H9 (cell line): ENCODE measurements around the gene PBX1. TPM values are rescaled to one million over a fixed set of nuclear protein-coding genes. Genes with fewer than 3 reads are reported as not detected.

ENCODE experiments used
- DNase-seq: peaks from one replicate; pipeline ENCODE4 v3.0.0-alpha.2; 2017
- H2AFZ ChIP-seq: one replicate; pipeline ENCODE4 v1.6.1; 2013; ENCODE audit warnings: mild to moderate bottlenecking, low read length, control low read depth, moderate library complexity
- H2AK5ac ChIP-seq: 2 replicates; pipeline ENCODE4 v1.6.1; 2013; ENCODE audit warnings: low read length, control low read depth, mixed read lengths; ENCODE audit not compliant: insufficient read length
- H2BK120ac ChIP-seq: one replicate; pipeline ENCODE4 v1.6.1; 2013; ENCODE audit warnings: low read depth, mild to moderate bottlenecking, low read length, control low read depth, inconsistent platforms; ENCODE audit not compliant: poor library complexity, severe bottlenecking
- H2BK12ac ChIP-seq: 2 replicates; pipeline ENCODE4 v1.6.1; 2013; ENCODE audit warnings: low read length, control low read depth, mixed read lengths, low read depth; ENCODE audit not compliant: insufficient read length
- H2BK15ac ChIP-seq: 2 replicates; pipeline ENCODE4 v1.6.1; 2013; ENCODE audit warnings: low read depth, low read length, control low read depth
- H2BK20ac ChIP-seq: one replicate; pipeline ENCODE4 v1.6.1; 2013; ENCODE audit warnings: low read depth, mild to moderate bottlenecking, low read length, control low read depth, inconsistent platforms; ENCODE audit not compliant: poor library complexity, severe bottlenecking
- H2BK5ac ChIP-seq: 2 replicates; pipeline ENCODE4 v1.6.1; 2013; ENCODE audit warnings: low read length, control low read depth, mixed read lengths; ENCODE audit not compliant: insufficient read length
- H3K14ac ChIP-seq: 2 replicates; pipeline ENCODE4 v1.6.1; 2013; ENCODE audit warnings: low read length, control low read depth; ENCODE audit not compliant: insufficient read depth
- H3K18ac ChIP-seq: 2 replicates; pipeline ENCODE4 v1.6.1; 2013; ENCODE audit warnings: low read depth, mild to moderate bottlenecking, mixed read lengths, low read length, control low read depth; ENCODE audit not compliant: insufficient read length
- H3K23ac ChIP-seq: 2 replicates; pipeline ENCODE4 v1.6.1; 2013; ENCODE audit warnings: low read length, control low read depth, mixed read lengths, low read depth; ENCODE audit not compliant: insufficient read length
- H3K23me2 ChIP-seq: 2 replicates; pipeline ENCODE4 v1.6.1; 2013; ENCODE audit warnings: low read depth, mild to moderate bottlenecking, mixed read lengths, low read length, control low read depth; ENCODE audit not compliant: insufficient read length, poor library complexity, severe bottlenecking
- H3K27ac ChIP-seq: 2 replicates; pipeline ENCODE4 v1.5.1; 2013; ENCODE audit warnings: low read length, control low read depth, mixed read lengths, low read depth; ENCODE audit not compliant: insufficient read length
- H3K27me3 ChIP-seq: 2 replicates; pipeline ENCODE4 v1.6.1; 2013; ENCODE audit warnings: low read length, control low read depth, inconsistent platforms; ENCODE audit not compliant: insufficient read depth
- H3K4ac ChIP-seq: 2 replicates; pipeline ENCODE4 v1.6.1; 2013; ENCODE audit warnings: low read depth, mild to moderate bottlenecking, control low read depth, inconsistent platforms, low read length, moderate library complexity
- H3K4me1 ChIP-seq: 2 replicates; pipeline ENCODE4 v1.6.1; 2013; ENCODE audit warnings: low read length, control low read depth, inconsistent platforms; ENCODE audit not compliant: insufficient read depth
- H3K4me2 ChIP-seq: 2 replicates; pipeline ENCODE4 v1.6.1; 2013; ENCODE audit warnings: low read length, control low read depth, mixed read lengths; ENCODE audit not compliant: insufficient read length, insufficient read depth
- H3K56ac ChIP-seq: 2 replicates; pipeline ENCODE4 v1.6.1; 2013; ENCODE audit warnings: low read depth, mild to moderate bottlenecking, mixed read lengths, low read length, control low read depth; ENCODE audit not compliant: insufficient read length
- H3K79me1 ChIP-seq: 2 replicates; pipeline ENCODE4 v1.6.1; 2013; ENCODE audit warnings: low read depth, mild to moderate bottlenecking, moderate library complexity, low read length, control low read depth, inconsistent platforms; ENCODE audit not compliant: insufficient read depth, poor library complexity, severe bottlenecking
- H3K79me2 ChIP-seq: 2 replicates; pipeline ENCODE4 v1.6.1; 2013; ENCODE audit warnings: low read length, control low read depth, inconsistent platforms; ENCODE audit not compliant: insufficient read depth
- H3K9ac ChIP-seq: 2 replicates; pipeline ENCODE4 v1.6.1; 2013; ENCODE audit warnings: low read length, control low read depth, mixed read lengths; ENCODE audit not compliant: insufficient read length; ENCODE audit errors: extremely low read depth
- H3K9me3 ChIP-seq: one replicate; pipeline ENCODE4 v1.6.1; 2013; ENCODE audit warnings: low read depth, low read length, inconsistent platforms; ENCODE audit not compliant: control insufficient read depth
- H3T11ph ChIP-seq: one replicate; pipeline ENCODE4 v1.6.1; 2013; ENCODE audit warnings: mild to moderate bottlenecking, low read length, control low read depth, inconsistent platforms
- H4K20me1 ChIP-seq: one replicate; pipeline ENCODE4 v1.6.1; 2013; ENCODE audit not compliant: control insufficient read depth, insufficient read length, insufficient read depth
- H4K5ac ChIP-seq: 2 replicates; pipeline ENCODE4 v1.6.1; 2013; ENCODE audit warnings: low read depth, mild to moderate bottlenecking, mixed read lengths, low read length, control low read depth; ENCODE audit not compliant: insufficient read length
- H4K8ac ChIP-seq: replicated peaks from 2 replicates; pipeline ENCODE4 v1.6.1; 2013; ENCODE audit warnings: low read length, control low read depth, mixed read lengths, low read depth; ENCODE audit not compliant: insufficient read length
- H4K91ac ChIP-seq: 2 replicates; pipeline ENCODE4 v1.6.1; 2013; ENCODE audit warnings: low read depth, mild to moderate bottlenecking, moderate library complexity, mixed read lengths, low read length, control low read depth; ENCODE audit not compliant: insufficient read length
- H3K27ac Mint-ChIP-seq, 3 experiments: 2 replicates in 2 of 3; 3 replicates in 1 of 3; pipeline ENCODE4 v1.8.0; 2020 to 2021; ENCODE audit warnings: mixed read lengths in 3 of 3, mild to moderate bottlenecking in 1 of 3, moderate library complexity in 1 of 3
- H3K27me3 Mint-ChIP-seq: 2 replicates; pipeline ENCODE4 v1.8.0; 2021; ENCODE audit warnings: low read depth, mild to moderate bottlenecking, moderate library complexity, mixed read lengths
- H3K36me3 Mint-ChIP-seq, 3 experiments: 2 replicates in 2 of 3; 3 replicates in 1 of 3; pipeline ENCODE4 v1.8.0; 2020 to 2021; ENCODE audit warnings: low read depth in 3 of 3, mixed read lengths in 3 of 3; ENCODE audit not compliant: insufficient read depth in 1 of 3
- H3K4me1 Mint-ChIP-seq, 2 experiments: 2 replicates each; pipeline ENCODE4 v1.8.0; 2020; ENCODE audit warnings: mixed read lengths in 2 of 2
- H3K4me3 Mint-ChIP-seq, 2 experiments: 2 replicates in 1 of 2; 3 replicates in 1 of 2; pipeline ENCODE4 v1.8.0; 2020 to 2021; ENCODE audit warnings: mild to moderate bottlenecking in 2 of 2, mixed read lengths in 2 of 2, moderate library complexity in 1 of 2
- H3K9me3 Mint-ChIP-seq, 2 experiments: 2 replicates in 1 of 2; 3 replicates in 1 of 2; pipeline ENCODE4 v1.8.0; 2020; ENCODE audit warnings: mild to moderate bottlenecking in 2 of 2, mixed read lengths in 2 of 2, moderate library complexity in 1 of 2
- WGBS: extraction: QIAGEN DNeasy Blood & Tissue Kit; methylation state at CpG from one replicate; pipeline ENCODE4 v1.1.7; 2013; ENCODE audit warnings: missing lambda C conversion rate, low lambda C conversion rate, mixed read lengths; ENCODE audit not compliant: insufficient read length; ENCODE audit errors: extremely low coverage; 5-methylcytosine and 5-hydroxymethylcytosine counted together
- total RNA-seq: library from RNA; stranded (reverse); gene quantifications from 2 replicates; pipeline ENCODE4 v1.2.1, GENCODE V29; 2021
- TF ChIP-seq, protein P1 (sequence below): fragments of 200-600 bp; sonication (generic); conservative IDR thresholded peaks from 3 replicates; pipeline ENCODE4 v1.8.0; 2021; ENCODE audit warnings: antibody characterized with exemption, mild to moderate bottlenecking

PBX1 gene
- total RNA-seq, 1 experiment from 2014 or later: 142 TPM

DNA sequence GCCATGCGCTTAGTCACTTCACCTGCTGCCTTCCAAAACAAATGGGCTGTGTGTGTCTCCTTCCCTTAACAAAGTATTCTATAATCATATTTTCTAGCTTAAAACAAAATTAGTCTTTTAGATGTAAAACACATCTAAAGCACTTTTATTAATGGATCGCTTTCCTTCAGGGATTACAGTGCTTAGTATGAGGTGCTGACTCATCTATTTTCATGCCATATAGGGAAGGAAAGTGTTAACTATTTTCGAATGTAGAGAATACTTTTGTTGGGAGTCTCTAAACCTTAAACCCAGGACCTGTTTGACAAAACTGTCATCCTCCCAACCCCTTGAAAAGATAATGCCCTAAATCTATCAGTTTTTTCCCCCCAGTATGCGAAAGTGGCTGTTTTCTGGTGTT is 90.2 kb downstream of the PBX1 start:
- peak overlapping the region in 2 of 3 experiments; percentile 45 to 83; a peak in 4 of 7 replicates for H3K27ac Mint-ChIP-seq
- Histone ChIP-seq H3K4me2 (no peak overlapping the region), H3K27ac (no peak overlapping the region)

More for the DNA sequence above, 90.2 kb downstream of the PBX1 start:
- H3K4me1 ChIP-seq: peaks cover 20% of the 10 kb centered on the region; the same call in 1 of the 2 replicates
- no peak overlapping the region for H2BK20ac ChIP-seq
- no peaks in the 10 kb centered on the region for H3K23me2 ChIP-seq
- no peak overlapping the region for H4K8ac ChIP-seq
- no peak overlapping the region for H3K4me3 Mint-ChIP-seq
- H3K9me3 Mint-ChIP-seq: no peaks in the 10 kb centered on the region
- H4K20me1 ChIP-seq: no peaks in the 10 kb centered on the region
- H3K79me2 ChIP-seq: peaks cover 8% of the 10 kb centered on the region; the same call in 1 of the 2 replicates
- H3K23ac ChIP-seq: no peak overlapping the region
- no peak overlapping the region for H2AK5ac ChIP-seq
- H3K27me3 Mint-ChIP-seq: no peaks in the 10 kb centered on the region
- TF ChIP-seq, protein P1, sequence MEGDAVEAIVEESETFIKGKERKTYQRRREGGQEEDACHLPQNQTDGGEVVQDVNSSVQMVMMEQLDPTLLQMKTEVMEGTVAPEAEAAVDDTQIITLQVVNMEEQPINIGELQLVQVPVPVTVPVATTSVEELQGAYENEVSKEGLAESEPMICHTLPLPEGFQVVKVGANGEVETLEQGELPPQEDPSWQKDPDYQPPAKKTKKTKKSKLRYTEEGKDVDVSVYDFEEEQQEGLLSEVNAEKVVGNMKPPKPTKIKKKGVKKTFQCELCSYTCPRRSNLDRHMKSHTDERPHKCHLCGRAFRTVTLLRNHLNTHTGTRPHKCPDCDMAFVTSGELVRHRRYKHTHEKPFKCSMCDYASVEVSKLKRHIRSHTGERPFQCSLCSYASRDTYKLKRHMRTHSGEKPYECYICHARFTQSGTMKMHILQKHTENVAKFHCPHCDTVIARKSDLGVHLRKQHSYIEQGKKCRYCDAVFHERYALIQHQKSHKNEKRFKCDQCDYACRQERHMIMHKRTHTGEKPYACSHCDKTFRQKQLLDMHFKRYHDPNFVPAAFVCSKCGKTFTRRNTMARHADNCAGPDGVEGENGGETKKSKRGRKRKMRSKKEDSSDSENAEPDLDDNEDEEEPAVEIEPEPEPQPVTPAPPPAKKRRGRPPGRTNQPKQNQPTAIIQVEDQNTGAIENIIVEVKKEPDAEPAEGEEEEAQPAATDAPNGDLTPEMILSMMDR: no peak
- H3K4ac ChIP-seq: no peak overlapping the region
- H3K4me1 Mint-ChIP-seq: peaks cover 69 to 82% of the 10 kb centered on the region in 2 experiments
- no peak overlapping the region for H2BK5ac ChIP-seq
- no peak overlapping the region for H2BK120ac ChIP-seq
- WGBS: no CpG with 5 or more reads among the region's 4 CpGs
- H3K36me3 Mint-ChIP-seq: peaks cover 0 to 17% (median 5%) of the 10 kb centered on the region in 3 experiments; a peak in 4 of 7 replicates
- no peaks in the 10 kb centered on the region for H3K27me3 ChIP-seq
- peaks cover 6% of the 10 kb centered on the region for H3K79me1 ChIP-seq
- H3K56ac ChIP-seq: no peak overlapping the region
- no peak overlapping the region for H2BK15ac ChIP-seq
- no peak overlapping the region for H3K14ac ChIP-seq
- no peak for DNase-seq
- H3T11ph ChIP-seq: no peak overlapping the region
- no peak overlapping the region for H2AFZ ChIP-seq
- H2BK12ac ChIP-seq: no peak overlapping the region
- H4K5ac ChIP-seq: no peak overlapping the region
- H3K18ac ChIP-seq: no peak overlapping the region
- H4K91ac ChIP-seq: no peak overlapping the region
- no peak overlapping the region for H3K9ac ChIP-seq
- H3K9me3 ChIP-seq: no peaks in the 10 kb centered on the region
